MCF 10A (cell line): ENCODE data around the gene HES5. TPM values are rescaled to one million over a fixed set of nuclear protein-coding genes. Genes with fewer than 3 reads are reported as not detected.
A peak's percentile ranks its signal among the peaks of the same experiment; 100 is the strongest.

ENCODE experiments used
- BruUV-seq: library from RNA; stranded (reverse); fragments of 400-500 nt; replicated peaks from 2 replicates; lab custom pipeline; 2021; lab: Mats Ljungman, UMichigan
- CTCF ChIA-PET: fragments of 300-600 bp; sonication (Branson Sonifier 250); formaldehyde crosslinking; extraction: SDS; loops from one replicate; lab custom pipeline; 2021; ENCODE audit warnings: antibody characterized with exemption, inconsistent platforms; lab: Yijun Ruan, JAX
- POLR2A ChIA-PET: fragments of 300-600, 350-650 bp; sonication (Branson Sonifier 250); formaldehyde crosslinking; extraction: SDS; loops from one replicate; lab custom pipeline; 2020; ENCODE audit warnings: antibody characterized with exemption, inconsistent platforms; lab: Yijun Ruan, JAX
- DNase-seq: peaks from one replicate; pipeline ENCODE4 v3.0.0-alpha.2; 2018; ENCODE audit not compliant: unreplicated experiment
- H3K27ac Mint-ChIP-seq: one replicate; pipeline ENCODE4 v1.8.0; 2022; ENCODE audit warnings: mild to moderate bottlenecking, low read depth, mixed read lengths; ENCODE audit not compliant: unreplicated experiment
- H3K27me3 Mint-ChIP-seq: one replicate; pipeline ENCODE4 v1.8.0; 2022; ENCODE audit warnings: mixed read lengths; ENCODE audit not compliant: insufficient read depth, unreplicated experiment
- H3K36me3 Mint-ChIP-seq: one replicate; pipeline ENCODE4 v1.8.0; 2022; ENCODE audit warnings: mild to moderate bottlenecking, moderate library complexity, mixed read lengths; ENCODE audit not compliant: insufficient read depth, unreplicated experiment
- H3K4me1 Mint-ChIP-seq: one replicate; pipeline ENCODE4 v1.8.0; 2022; ENCODE audit warnings: mixed read lengths; ENCODE audit not compliant: insufficient read depth, unreplicated experiment
- H3K4me3 Mint-ChIP-seq: one replicate; pipeline ENCODE4 v1.8.0; 2022; ENCODE audit warnings: mild to moderate bottlenecking, moderate library complexity, mixed read lengths; ENCODE audit not compliant: unreplicated experiment
- H3K9me3 Mint-ChIP-seq: one replicate; pipeline ENCODE4 v1.8.0; 2022; ENCODE audit warnings: mixed read lengths; ENCODE audit not compliant: unreplicated experiment
- CTCF ChIP-seq: fragments of 200-600 bp; IDR thresholded peaks from one replicate; pipeline ENCODE4 v1.8.0; 2022; ENCODE audit warnings: antibody characterized with exemption, mild to moderate bottlenecking; ENCODE audit not compliant: unreplicated experiment
- intact Hi-C: fragments of 100-400 bp; cut with micrococcal nuclease; formaldehyde crosslinking; loops from 2 replicates; pipeline ENCODE4 v1.14.1; 2022
- total RNA-seq: library from RNA; stranded (reverse); gene quantifications from 2 replicates; pipeline ENCODE4 v1.2.3, GENCODE V29; 2022

The HES5 gene
- total RNA-seq, 1 experiment from 2014 or later = not detected

- H3K27ac Mint-ChIP-seq = peak overlapping the region; percentile 59
- no peak overlapping the region for H3K4me3 Mint-ChIP-seq
- H3K4me1 Mint-ChIP-seq = peaks cover 48% of the 10 kb centered on the region
- no peak for TF ChIP-seq CTCF
- H3K27me3 Mint-ChIP-seq = no peaks in the 10 kb centered on the region
- ChIA-PET POLR2A (interaction anchor here (1.0 to 3.6 kb wide), 9 partner anchors 9 to 346 kb away, joined by 3 to 26 read pairs (median 11); partner anchors contain the start of genes MORN1, PANK4 and RER1), CTCF (interaction anchor here (3.7 kb wide), 1 partner anchor 12 kb away, joined by 28 read pairs; no protein-coding TSS in a partner anchor)
- no peak for DNase-seq
- no TSS peak for BruUV-seq
- peaks cover 6% of the 10 kb centered on the region for H3K36me3 Mint-ChIP-seq
- H3K9me3 Mint-ChIP-seq = no peaks in the 10 kb centered on the region
- intact Hi-C loops = no loop called here
Observed at GRCh38 chr1:2535455-2535854, 5.4 kb upstream of the HES5 start.

GRCh38 chr1:2534687-2535441 is 4.8 kb upstream of the HES5 start:
- no TSS peak for BruUV-seq
- peaks cover 48% of the 10 kb centered on the region for H3K4me1 Mint-ChIP-seq
- ChIA-PET POLR2A (interaction anchor here (0.9 to 3.6 kb wide), 10 partner anchors 9 to 345 kb away, joined by 3 to 26 read pairs (median 10); partner anchors contain the start of genes MORN1, PANK4 and RER1), CTCF (interaction anchor here (0.6 to 3.7 kb wide), 2 partner anchors 13 to 1111 kb away, joined by 3 to 28 read pairs; no protein-coding TSS in a partner anchor)
- H3K9me3 Mint-ChIP-seq = no peaks in the 10 kb centered on the region
- H3K27ac Mint-ChIP-seq = peak overlapping the region; percentile 59
- H3K4me3 Mint-ChIP-seq = peak overlapping the region; percentile 41
- intact Hi-C loops = no loop called here
- H3K27me3 Mint-ChIP-seq = no peaks in the 10 kb centered on the region
- peaks cover 6% of the 10 kb centered on the region for H3K36me3 Mint-ChIP-seq
- TF ChIP-seq CTCF = no peak
- DNase-seq = peak; percentile 86

GRCh38 chr1:2534315-2534686 is 4.2 kb upstream of the HES5 start:
- Mint-ChIP-seq H3K36me3 (peaks cover 6% of the 10 kb centered on the region), H3K9me3 (no peaks in the 10 kb centered on the region), H3K4me3 (peak overlapping the region; percentile 41), H3K27me3 (no peaks in the 10 kb centered on the region), H3K27ac (peak overlapping the region; percentile 59), H3K4me1 (peaks cover 48% of the 10 kb centered on the region)
- no peak for DNase-seq
- intact Hi-C loops = no loop called here
- BruUV-seq = no TSS peak
- CTCF ChIA-PET = interaction anchor here (0.6 to 3.7 kb wide), 3 partner anchors 13 to 1112 kb away, joined by 3 to 28 read pairs (median 3); partner anchors contain the start of gene PEX10
- no peak for TF ChIP-seq CTCF
- POLR2A ChIA-PET = interaction anchor here (0.9 to 3.6 kb wide), 10 partner anchors 8 to 344 kb away, joined by 3 to 26 read pairs (median 10); partner anchors contain the start of genes MORN1, PANK4 and RER1

GRCh38 chr1:2533365-2533764 is 3.3 kb upstream of the HES5 start:
- H3K36me3 Mint-ChIP-seq = peaks cover 6% of the 10 kb centered on the region
- H3K9me3 Mint-ChIP-seq = no peaks in the 10 kb centered on the region
- peak; percentile 52 for DNase-seq
- POLR2A ChIA-PET = interaction anchor here (0.7 to 3.6 kb wide), 6 partner anchors 11 to 143 kb away, joined by 4 to 17 read pairs (median 8); partner anchors contain the start of genes MORN1 and RER1
- H3K4me3 Mint-ChIP-seq = no peak overlapping the region
- TF ChIP-seq CTCF = no peak
- H3K27ac Mint-ChIP-seq = peak overlapping the region; percentile 49
- no peaks in the 10 kb centered on the region for H3K27me3 Mint-ChIP-seq
- peaks cover 48% of the 10 kb centered on the region for H3K4me1 Mint-ChIP-seq
- CTCF ChIA-PET = interaction anchor here (0.6 to 1.7 kb wide), 4 partner anchors 11 to 891 kb away, joined by 3 to 9 read pairs (median 3); no protein-coding TSS in a partner anchor
- BruUV-seq = no TSS peak
- intact Hi-C loops = loop anchor here (1.0 kb wide), 1 partner anchor 13 kb away; no protein-coding TSS in a partner anchor
